Large intestine (tissue), 3 donors: ENCODE data around the gene SETD6. TPM values are rescaled to one million over a fixed set of nuclear protein-coding genes. Genes with fewer than 3 reads are reported as not detected.
"Not testable (repeated sequence)": the region's sequence is repeated elsewhere in the genome, so short reads cannot be mapped to it uniquely, and the experiment has no call there.

Experiments
- DNase-seq, 2 donors: peaks; one replicate each; pipeline versions ENCODE4 v3.0.0 to v3.0.0-alpha.2; 2013
- H3K27ac ChIP-seq: one replicate; pipeline ENCODE4 v1.5.1; 2013; ENCODE audit warnings: low read length
- H3K27me3 ChIP-seq: 2 replicates; pipeline ENCODE4 v1.6.1; 2013; ENCODE audit warnings: low read length; ENCODE audit not compliant: control insufficient read depth, insufficient read depth
- H3K36me3 ChIP-seq: 2 replicates; pipeline ENCODE4 v1.6.1; 2013; ENCODE audit warnings: low read length; ENCODE audit not compliant: control insufficient read depth, insufficient read depth
- H3K4me1 ChIP-seq: one replicate; pipeline ENCODE4 v1.6.1; 2013; ENCODE audit warnings: low read length; ENCODE audit not compliant: control insufficient read depth, insufficient read depth
- H3K4me3 ChIP-seq: one replicate; pipeline ENCODE4 v1.5.1; 2013; ENCODE audit warnings: low read length
- H3K9me3 ChIP-seq: one replicate; pipeline ENCODE4 v1.6.1; 2013; ENCODE audit warnings: mild to moderate bottlenecking, low read depth, low read length, moderate library complexity; ENCODE audit not compliant: control insufficient read depth
- WGBS: methylation state at CpG from one replicate; pipeline ENCODE4 v1.1.5; 2013; ENCODE audit warnings: low lambda C conversion rate; ENCODE audit not compliant: insufficient coverage; 5-methylcytosine and 5-hydroxymethylcytosine counted together
- polyA plus RNA-seq: library from polyadenylated mRNA; unstranded; fragments of 120-200 nt; gene quantifications from one replicate; pipeline ENCODE4 v1.2.1, GENCODE V29; 2013

SETD6 gene
- polyA plus RNA-seq, 1 donor, result 28.8 TPM

DNA sequence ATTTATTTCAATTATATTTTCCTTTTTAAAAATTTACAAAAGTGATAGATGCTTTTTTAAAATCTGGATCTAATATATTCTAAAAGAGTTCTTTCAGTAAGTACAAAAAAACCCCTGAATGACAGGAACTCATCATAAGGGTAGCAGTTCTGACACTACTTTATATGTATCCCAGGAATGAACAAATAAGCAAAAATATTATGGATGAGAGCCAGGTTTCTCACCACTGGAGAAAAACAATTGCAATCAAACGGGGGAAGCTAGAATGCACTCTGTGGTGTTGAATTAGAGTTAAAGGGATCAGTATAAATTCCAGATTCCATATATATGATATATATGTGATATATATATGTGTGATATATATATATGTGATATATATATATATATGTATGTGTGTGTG is 38.5 kb upstream of the SETD6 start:
- Histone ChIP-seq H3K9me3 (no peaks in the 10 kb centered on the region), H3K27me3 (peaks cover 14% of the 10 kb centered on the region), H3K27ac (no peak overlapping the region), H3K36me3 (no peaks in the 10 kb centered on the region), H3K4me3 (no peak overlapping the region), H3K4me1 (no peaks in the 10 kb centered on the region)
- DNase-seq, result no peak
- WGBS, result no CpG with 5 or more reads among the region's 1 CpG

DNA sequence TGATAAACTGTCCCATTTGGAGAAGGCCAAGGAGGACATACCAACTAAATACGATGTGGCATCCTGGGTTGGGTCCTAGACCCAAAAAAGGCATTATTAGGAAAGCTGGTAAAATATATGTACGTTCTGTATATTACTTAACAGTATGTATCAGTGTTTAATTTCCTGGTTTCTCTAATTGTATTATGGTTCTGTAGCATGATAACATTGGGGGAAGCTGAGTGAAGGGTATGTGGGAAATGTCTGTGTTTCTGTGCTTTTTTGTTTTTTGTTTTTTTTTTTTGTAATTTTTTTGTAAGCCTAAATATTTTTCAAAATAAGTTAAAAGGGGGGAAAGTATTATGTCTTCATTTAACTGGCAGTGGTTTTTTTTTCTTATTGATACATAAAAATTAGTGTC is 36.9 kb upstream of the SETD6 start:
- Histone ChIP-seq H3K27me3 (peaks cover 12% of the 10 kb centered on the region), H3K27ac (no peak overlapping the region), H3K4me1 (no peaks in the 10 kb centered on the region), H3K4me3 (no peak overlapping the region), H3K36me3 (no peaks in the 10 kb centered on the region), H3K9me3 (no peaks in the 10 kb centered on the region)
- no CpG with 5 or more reads among the region's 2 CpGs for WGBS
- no peak for DNase-seq

- Histone ChIP-seq H3K27me3 (peaks cover 6% of the 10 kb centered on the region), H3K36me3 (no peaks in the 10 kb centered on the region), H3K9me3 (no peaks in the 10 kb centered on the region), H3K27ac (no peak overlapping the region), H3K4me1 (no peaks in the 10 kb centered on the region), H3K4me3 (no peak overlapping the region)
- no CpG with 5 or more reads among the region's 11 CpGs for WGBS
- DNase-seq, result no peak
Observed at GRCh38 chr16:58481226-58481869, 34.0 kb upstream of the SETD6 start.

GRCh38 chr16:58481931-58482330 is 33.4 kb upstream of the SETD6 start:
- DNase-seq, result no peak
- no CpG with 5 or more reads among the region's 8 CpGs for WGBS
- Histone ChIP-seq H3K4me1 (no peaks in the 10 kb centered on the region), H3K27me3 (peaks cover 6% of the 10 kb centered on the region), H3K36me3 (no peaks in the 10 kb centered on the region), H3K4me3 (no peak overlapping the region), H3K27ac (no peak overlapping the region), H3K9me3 (no peaks in the 10 kb centered on the region)

GRCh38 chr16:58485184-58485887 is 30.0 kb upstream of the SETD6 start:
- Histone ChIP-seq H3K27ac (no peak overlapping the region), H3K9me3 (no peaks in the 10 kb centered on the region), H3K4me1 (no peaks in the 10 kb centered on the region), H3K36me3 (no peaks in the 10 kb centered on the region), H3K4me3 (no peak overlapping the region), H3K27me3 (peaks cover 2% of the 10 kb centered on the region)
- WGBS, result no CpG with 5 or more reads among the region's 11 CpGs
- no peak for DNase-seq

DNA sequence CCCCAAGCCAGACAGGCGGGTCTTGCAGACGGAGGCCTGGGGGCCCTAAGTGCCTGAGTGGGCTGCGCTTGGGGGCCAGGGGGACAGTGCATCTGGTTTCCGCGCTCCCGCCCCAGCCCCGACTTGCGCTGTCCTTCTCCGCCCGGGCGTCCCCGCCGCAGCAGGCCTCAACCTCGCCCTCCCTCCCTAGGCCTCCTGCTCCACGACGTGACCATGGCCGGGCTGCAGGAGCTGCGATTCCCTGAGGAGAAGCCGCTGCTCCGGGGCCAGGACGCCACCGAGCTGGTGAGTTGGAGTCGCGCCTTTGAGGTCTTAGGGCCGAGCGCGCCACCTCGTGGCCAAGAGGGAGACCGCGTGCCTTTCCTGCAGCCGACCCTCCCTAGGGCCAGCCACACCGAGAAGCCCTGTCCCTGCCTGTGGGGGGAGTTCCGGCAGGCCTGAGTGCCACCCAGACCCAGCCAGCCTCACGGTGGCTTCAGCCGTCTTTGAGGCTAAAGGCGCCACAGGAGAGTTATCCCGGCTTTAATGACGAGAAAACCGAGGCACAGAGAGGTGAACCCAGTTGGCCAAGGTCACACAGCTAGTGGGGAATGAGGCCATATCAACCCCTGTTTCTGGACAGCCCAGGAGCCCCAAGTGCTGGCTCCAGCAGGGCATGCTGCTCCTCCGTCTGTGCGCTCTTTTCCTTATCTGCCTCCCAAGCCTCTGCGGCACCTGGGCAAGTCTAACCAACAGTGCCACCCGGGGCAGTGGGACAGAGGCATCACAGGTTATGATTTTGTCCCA is 27.6 kb upstream of the SETD6 start:
- Histone ChIP-seq H3K4me1 (no peaks in the 10 kb centered on the region), H3K9me3 (no peaks in the 10 kb centered on the region), H3K27me3 (peaks cover 2% of the 10 kb centered on the region), H3K27ac (no peak overlapping the region), H3K36me3 (no peaks in the 10 kb centered on the region), H3K4me3 (no peak overlapping the region)
- peak; percentile 63 to 70 for DNase-seq
- WGBS, result no CpG with 5 or more reads among the region's 43 CpGs

- no peaks in the 10 kb centered on the region for H3K4me1 ChIP-seq
- WGBS, result no CpG with 5 or more reads among the region's 3 CpGs
- DNase-seq, result no peak
- H3K27me3 ChIP-seq, result peaks cover 2% of the 10 kb centered on the region
- no peaks in the 10 kb centered on the region for H3K9me3 ChIP-seq
- no peak overlapping the region for H3K4me3 ChIP-seq
- H3K36me3 ChIP-seq, result no peaks in the 10 kb centered on the region
- H3K27ac ChIP-seq, result no peak overlapping the region
Observed at GRCh38 chr16:58488531-58488930, 26.8 kb upstream of the SETD6 start.

- no peak for DNase-seq
- Histone ChIP-seq H3K9me3 (no peaks in the 10 kb centered on the region), H3K27me3 (peaks cover 3% of the 10 kb centered on the region), H3K4me1 (no peaks in the 10 kb centered on the region), H3K4me3 (no peak overlapping the region), H3K27ac (no peak overlapping the region), H3K36me3 (no peaks in the 10 kb centered on the region)
- WGBS, result no CpG with 5 or more reads among the region's 4 CpGs
Observed at GRCh38 chr16:58490065-58490464, 25.3 kb upstream of the SETD6 start.

DNA sequence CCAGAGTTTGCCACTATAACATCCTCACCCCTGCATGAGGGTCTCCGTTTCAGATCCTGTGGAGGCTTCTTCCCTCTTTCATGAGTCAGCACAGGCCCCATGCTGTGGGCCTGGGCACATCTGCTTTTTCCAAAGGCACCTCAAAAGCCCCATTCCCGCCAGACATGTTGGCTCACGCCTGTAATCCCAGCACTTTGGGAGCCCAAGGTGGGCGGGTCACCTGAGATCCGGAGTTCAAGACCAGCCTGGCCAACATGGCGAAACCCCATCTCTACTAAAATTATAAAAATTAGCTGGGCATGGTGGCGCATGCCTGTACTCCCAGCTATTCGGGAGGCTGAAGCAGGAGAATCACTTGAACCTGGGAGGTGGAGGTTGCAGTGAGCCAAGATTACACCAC is 24.8 kb upstream of the SETD6 start:
- not testable (repeated sequence) for H3K4me3 ChIP-seq, H3K9me3 ChIP-seq, H3K27me3 ChIP-seq, DNase-seq, H3K4me1 ChIP-seq, H3K36me3 ChIP-seq, H3K27ac ChIP-seq
- no CpG with 5 or more reads among the region's 8 CpGs for WGBS

DNA sequence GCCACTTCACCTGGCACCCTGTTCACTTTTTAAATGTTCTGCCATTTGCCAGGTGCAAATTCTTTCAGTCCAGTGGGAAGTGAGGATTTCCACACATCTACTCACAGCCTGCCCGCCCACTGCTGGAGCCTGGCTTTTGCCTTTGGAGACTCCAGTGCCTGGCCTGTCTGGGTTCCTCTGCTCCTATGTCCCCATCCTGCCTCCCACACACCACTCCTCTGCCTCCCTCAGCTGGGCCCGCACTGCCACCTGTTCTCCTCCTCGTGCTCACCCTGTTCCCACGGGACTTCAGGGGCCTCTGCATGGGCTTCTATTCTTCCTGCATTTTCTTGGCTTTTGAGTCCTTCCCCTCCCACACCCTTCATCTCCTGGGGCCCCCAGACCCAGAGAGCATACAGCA is 23.3 kb upstream of the SETD6 start:
- Histone ChIP-seq H3K4me3 (no peak overlapping the region), H3K9me3 (no peaks in the 10 kb centered on the region), H3K36me3 (no peaks in the 10 kb centered on the region), H3K4me1 (peaks cover 6% of the 10 kb centered on the region), H3K27ac (no peak overlapping the region), H3K27me3 (peaks cover 7% of the 10 kb centered on the region)
- no peak for DNase-seq
- WGBS, result no CpG with 5 or more reads among the region's 4 CpGs
